ENCODE results near the gene MAPKAPK3. TPM values are rescaled to one million over a fixed set of nuclear protein-coding genes. Genes with fewer than 3 reads are reported as not detected.

The MAPKAPK3 gene
- total RNA-seq, 8 experiments from 2014 or later = 7.2 to 40.8 (median 17.8) TPM

Other genes with a start within 250 kb of the MAPKAPK3 start
- gene CACNA2D2, start 113.5 kb upstream of the MAPKAPK3 start, total RNA-seq = 1 to 10 TPM; 1.7 to 8.5 (median 7.2) TPM
- gene C3orf18, start 49.4 kb upstream of the MAPKAPK3 start, total RNA-seq = 10 to 100 TPM in 5 of 8 experiments, 1 to 10 TPM in 3; 7.4 to 12.3 (median 10.7) TPM
- gene HEMK1, start 47.6 kb upstream of the MAPKAPK3 start, total RNA-seq = 10 to 100 TPM in 7 of 8 experiments, 1 to 10 TPM in 1; 9.5 to 25.5 (median 15.6) TPM
- gene CISH, start 5.4 kb upstream of the MAPKAPK3 start, total RNA-seq = 1 to 10 TPM in 7 of 8 experiments, under 1 TPM in 1; 0.76 to 5.2 (median 1.8) TPM
- gene DOCK3, start 57.8 kb downstream of the MAPKAPK3 start, total RNA-seq = 10 to 100 TPM in 4 of 8 experiments, 1 to 10 TPM in 4; 1.0 to 17.3 (median 9.7) TPM

All from motor neuron (in vitro differentiated cells).